Measurements from ENCODE around the gene H1-8.
"Not testable (repeated sequence)": the region's sequence is repeated elsewhere in the genome, so short reads cannot be mapped to it uniquely, and the experiment has no call there.

Gene H1-8

GRCh38 chr3:129543156-129543790, at the start of gene H1-8:
Gene H1-8, plus strand, starts transcription at chr3:129543175. Its CDS starts 44 bp downstream, at chr3:129543219.
- no peak for DNase-seq (ENCODE audit: low read depth)

GRCh38 chr3:129493206-129493605, 49.8 kb upstream of the H1-8 start:
- no peak for DNase-seq (ENCODE audit: low read depth)

GRCh38 chr3:129494499-129494898, 48.5 kb upstream of the H1-8 start:
- not testable (repeated sequence) for DNase-seq (ENCODE audit: low read depth)

- not testable (repeated sequence) for DNase-seq (ENCODE audit: low read depth)
Measured at GRCh38 chr3:129495006-129495639, 47.9 kb upstream of the H1-8 start.

GRCh38 chr3:129497876-129498275, 45.1 kb upstream of the H1-8 start:
- DNase-seq (ENCODE audit: low read depth): not testable (repeated sequence)

GRCh38 chr3:129498603-129499488, 44.1 kb upstream of the H1-8 start:
- DNase-seq (ENCODE audit: low read depth): not testable (repeated sequence)

- not testable (repeated sequence) for DNase-seq (ENCODE audit: low read depth)
Measured at GRCh38 chr3:129499604-129500333, 43.2 kb upstream of the H1-8 start.

- DNase-seq (ENCODE audit: low read depth): no peak
Measured at GRCh38 chr3:129500334-129500658, 42.7 kb upstream of the H1-8 start.

- DNase-seq (ENCODE audit: low read depth): no peak
Measured at GRCh38 chr3:129501630-129502029, 41.3 kb upstream of the H1-8 start.

- no peak for DNase-seq (ENCODE audit: low read depth)
Measured at GRCh38 chr3:129502641-129503408, 40.1 kb upstream of the H1-8 start.

- no peak for DNase-seq (ENCODE audit: low read depth)
Measured at GRCh38 chr3:129503471-129504291, 39.3 kb upstream of the H1-8 start.

GRCh38 chr3:129504471-129505100, 38.4 kb upstream of the H1-8 start:
- no peak for DNase-seq (ENCODE audit: low read depth)

GRCh38 chr3:129505341-129505740, 37.6 kb upstream of the H1-8 start:
- no peak for DNase-seq (ENCODE audit: low read depth)

GRCh38 chr3:129506231-129506742, 36.7 kb upstream of the H1-8 start:
- DNase-seq (ENCODE audit: low read depth): no peak

- no peak for DNase-seq (ENCODE audit: low read depth)
Measured at GRCh38 chr3:129507181-129507831, 35.7 kb upstream of the H1-8 start.

GRCh38 chr3:129512595-129512994, 30.4 kb upstream of the H1-8 start:
- DNase-seq (ENCODE audit: low read depth): no peak

GRCh38 chr3:129513705-129514104, 29.3 kb upstream of the H1-8 start:
- no peak for DNase-seq (ENCODE audit: low read depth)

GRCh38 chr3:129514110-129514509, 28.9 kb upstream of the H1-8 start:
- no peak for DNase-seq (ENCODE audit: low read depth)

GRCh38 chr3:129514563-129514962, 28.4 kb upstream of the H1-8 start:
- DNase-seq (ENCODE audit: low read depth): no peak
